BE2C (cell line): ENCODE results near the gene PEX10.

Source experiments
- DNase-seq: peaks from one replicate; pipeline ENCODE4 v3.0.0-alpha.2; 2020
- H3K27me3 ChIP-seq: fragments of 250-450 bp; sonication (Bioruptor Pico); 2 replicates; pipeline ENCODE4 v1.5.1; 2020; ENCODE audit warnings: mild to moderate bottlenecking
- H3K36me3 ChIP-seq: fragments of 250-450 bp; sonication (Bioruptor Pico); 2 replicates; pipeline ENCODE4 v1.5.1; 2020; ENCODE audit warnings: mild to moderate bottlenecking
- H3K4me1 ChIP-seq: fragments of 250-450 bp; sonication (Bioruptor Pico); 2 replicates; pipeline ENCODE4 v1.5.1; 2020
- H3K4me3 ChIP-seq: 2 replicates; pipeline ENCODE4 v1.5.1; 2011; ENCODE audit warnings: low read depth, low read length
- H3K9me3 ChIP-seq: fragments of 250-450 bp; sonication (Bioruptor Pico); 2 replicates; pipeline ENCODE4 v1.5.1; 2020
- TF ChIP-seq, protein P1 (sequence below): IDR thresholded peaks from 2 replicates; pipeline ENCODE4 v1.5.1; 2012; ENCODE audit warnings: mild to moderate bottlenecking, low read depth, low read length

The PEX10 gene

GRCh38 chr1:2383576-2383975 lies 28.8 kb downstream of the PEX10 start:
- TF ChIP-seq, protein P1, sequence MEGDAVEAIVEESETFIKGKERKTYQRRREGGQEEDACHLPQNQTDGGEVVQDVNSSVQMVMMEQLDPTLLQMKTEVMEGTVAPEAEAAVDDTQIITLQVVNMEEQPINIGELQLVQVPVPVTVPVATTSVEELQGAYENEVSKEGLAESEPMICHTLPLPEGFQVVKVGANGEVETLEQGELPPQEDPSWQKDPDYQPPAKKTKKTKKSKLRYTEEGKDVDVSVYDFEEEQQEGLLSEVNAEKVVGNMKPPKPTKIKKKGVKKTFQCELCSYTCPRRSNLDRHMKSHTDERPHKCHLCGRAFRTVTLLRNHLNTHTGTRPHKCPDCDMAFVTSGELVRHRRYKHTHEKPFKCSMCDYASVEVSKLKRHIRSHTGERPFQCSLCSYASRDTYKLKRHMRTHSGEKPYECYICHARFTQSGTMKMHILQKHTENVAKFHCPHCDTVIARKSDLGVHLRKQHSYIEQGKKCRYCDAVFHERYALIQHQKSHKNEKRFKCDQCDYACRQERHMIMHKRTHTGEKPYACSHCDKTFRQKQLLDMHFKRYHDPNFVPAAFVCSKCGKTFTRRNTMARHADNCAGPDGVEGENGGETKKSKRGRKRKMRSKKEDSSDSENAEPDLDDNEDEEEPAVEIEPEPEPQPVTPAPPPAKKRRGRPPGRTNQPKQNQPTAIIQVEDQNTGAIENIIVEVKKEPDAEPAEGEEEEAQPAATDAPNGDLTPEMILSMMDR = no peak
- Histone ChIP-seq H3K36me3 (no peaks in the 10 kb centered on the region), H3K4me1 (peaks cover 6% of the 10 kb centered on the region; the same call in 1 of the 2 replicates), H3K4me3 (no peak overlapping the region), H3K27me3 (no peaks in the 10 kb centered on the region), H3K9me3 (no peaks in the 10 kb centered on the region)
- no peak for DNase-seq

DNA sequence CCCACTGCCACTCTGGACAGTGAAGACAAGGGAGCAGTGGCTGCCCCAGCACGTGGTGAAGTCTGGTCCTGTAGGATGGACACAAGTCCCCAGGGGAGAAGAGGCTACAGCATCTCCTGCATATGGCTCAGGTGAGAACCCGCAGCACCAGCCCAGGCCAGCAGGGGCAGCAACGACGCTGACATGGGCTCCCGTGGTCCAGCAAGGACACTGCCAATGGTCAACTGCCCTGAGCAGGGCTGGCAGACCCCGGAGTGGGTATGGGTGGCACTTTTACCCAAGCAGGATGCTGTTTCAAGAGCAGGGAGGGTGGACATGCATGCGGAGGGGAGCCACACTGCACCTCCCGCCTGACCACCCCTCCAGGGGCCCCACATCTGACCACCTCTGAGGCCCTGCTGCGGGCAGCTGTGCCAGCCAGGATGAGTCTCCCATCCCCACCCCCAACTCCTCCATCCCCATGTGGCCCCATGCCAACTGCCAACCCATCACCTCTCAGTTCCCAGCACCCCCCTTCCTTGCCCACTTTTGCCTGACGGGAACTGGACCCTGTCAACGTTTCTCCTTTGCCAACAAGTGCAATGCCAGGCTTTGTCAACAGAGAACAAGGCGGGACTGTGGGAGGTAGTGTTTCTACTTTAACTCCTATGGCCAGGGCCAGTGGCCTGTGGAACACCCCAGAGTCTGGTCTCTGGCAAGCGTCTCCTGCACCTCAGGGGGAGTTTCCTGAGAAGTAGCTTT lies 29.6 kb downstream of the PEX10 start:
- peaks cover 6% of the 10 kb centered on the region; the same call in 1 of the 2 replicates for H3K4me1 ChIP-seq
- TF ChIP-seq, protein P1 = peak; percentile 35
- DNase-seq = no peak
- no peaks in the 10 kb centered on the region for H3K27me3 ChIP-seq
- no peak overlapping the region for H3K4me3 ChIP-seq
- no peaks in the 10 kb centered on the region for H3K9me3 ChIP-seq
- H3K36me3 ChIP-seq = no peaks in the 10 kb centered on the region

GRCh38 chr1:2381741-2382620 lies 30.4 kb downstream of the PEX10 start:
- H3K36me3 ChIP-seq = no peaks in the 10 kb centered on the region
- peak; percentile 82 for DNase-seq
- peaks cover 6% of the 10 kb centered on the region; the same call in 1 of the 2 replicates for H3K4me1 ChIP-seq
- H3K4me3 ChIP-seq = no peak overlapping the region
- H3K9me3 ChIP-seq = no peaks in the 10 kb centered on the region
- TF ChIP-seq, protein P1 = peak; percentile 69
- no peaks in the 10 kb centered on the region for H3K27me3 ChIP-seq

DNA sequence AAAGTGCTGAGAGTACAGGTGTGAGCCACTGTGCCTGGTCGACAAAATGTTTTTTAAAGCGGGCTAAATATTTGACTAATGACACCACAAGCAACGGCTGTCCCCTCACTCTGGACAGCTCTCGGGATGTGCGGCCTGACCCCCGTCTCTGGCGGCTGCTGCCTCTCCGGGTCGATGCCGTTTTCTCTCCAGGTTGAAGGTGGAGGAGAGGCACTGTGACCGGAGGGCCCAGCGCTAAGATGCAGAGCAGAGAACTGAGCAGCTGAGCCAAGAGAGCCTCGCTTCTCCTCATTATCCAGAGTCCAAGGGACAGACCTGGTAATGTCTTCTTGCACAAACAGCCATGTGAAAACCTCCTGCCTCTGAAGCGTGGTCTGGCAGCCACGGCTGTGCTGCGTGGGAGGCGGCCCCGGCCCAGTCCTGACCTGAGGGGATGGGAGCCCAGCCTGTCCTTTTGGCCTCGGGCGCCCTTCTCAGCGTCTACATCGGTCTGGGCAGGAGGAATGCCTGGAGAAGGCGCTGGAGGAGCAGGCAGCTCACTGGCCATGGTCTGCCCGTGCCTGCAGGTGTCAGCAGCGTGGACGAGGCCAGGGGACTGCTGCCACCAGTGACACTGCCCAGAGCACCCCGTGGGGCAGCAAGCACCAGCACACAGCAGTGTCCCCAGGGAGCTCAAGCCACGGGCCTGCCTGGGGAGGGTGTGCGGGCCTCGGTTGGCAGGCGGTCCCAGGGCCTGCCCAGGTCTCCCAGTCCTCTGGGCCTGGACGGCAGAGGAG lies 31.4 kb downstream of the PEX10 start:
- Histone ChIP-seq H3K36me3 (no peaks in the 10 kb centered on the region), H3K4me3 (no peak overlapping the region), H3K9me3 (no peaks in the 10 kb centered on the region), H3K4me1 (peaks cover 6% of the 10 kb centered on the region; the same call in 1 of the 2 replicates), H3K27me3 (no peaks in the 10 kb centered on the region)
- TF ChIP-seq, protein P1 = no peak
- no peak for DNase-seq

DNA sequence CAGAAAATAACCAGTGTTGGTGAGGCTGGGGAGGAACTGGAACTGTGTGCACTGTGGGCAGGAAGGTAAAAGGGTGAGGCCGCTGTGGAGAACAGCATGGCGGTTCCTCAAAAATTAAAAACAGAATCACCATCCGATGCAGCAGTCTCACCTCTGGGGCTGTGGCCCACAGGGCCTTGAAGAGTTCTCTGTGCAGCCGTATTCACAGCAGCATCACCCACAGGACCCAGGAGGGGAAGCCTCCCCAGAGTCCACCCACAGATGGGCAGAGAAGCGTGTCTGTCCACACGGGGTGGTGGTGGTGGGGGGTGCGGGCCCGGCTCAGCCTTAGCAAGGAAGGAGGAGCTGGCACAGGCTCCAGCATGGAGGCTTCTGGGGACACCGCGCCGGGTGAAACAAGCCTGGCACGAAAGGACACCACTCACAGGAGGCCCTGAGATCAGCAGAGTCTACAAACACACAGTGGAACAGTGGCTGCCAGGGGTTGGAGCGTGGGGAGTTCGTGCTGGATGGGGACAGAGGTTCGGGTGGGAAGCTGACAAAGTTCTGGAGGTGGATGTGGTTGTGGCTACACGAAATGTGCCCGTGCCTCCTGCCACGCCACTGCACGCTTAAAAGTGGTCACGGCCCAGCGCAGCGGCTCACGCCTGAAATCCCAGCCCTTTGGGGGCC lies 32.5 kb downstream of the PEX10 start:
- TF ChIP-seq, protein P1 = no peak
- Histone ChIP-seq H3K4me3 (no peak overlapping the region), H3K9me3 (no peaks in the 10 kb centered on the region), H3K4me1 (peaks cover 6% of the 10 kb centered on the region; the same call in 1 of the 2 replicates), H3K36me3 (no peaks in the 10 kb centered on the region), H3K27me3 (no peaks in the 10 kb centered on the region)
- no peak for DNase-seq
